Fibroblast of lung (primary cell): ENCODE data around the gene ARHGAP6. TPM values are rescaled to one million over a fixed set of nuclear protein-coding genes. Genes with fewer than 3 reads are reported as not detected.
A peak's percentile ranks its signal among the peaks of the same experiment; 100 is the strongest.

Source experiments
- DNase-seq, 2 donors: peaks; one replicate each; pipeline versions ENCODE4 v3.0.0 to v3.0.0-alpha.2; 2010; ENCODE audit warnings: low read depth in 2 of 2
- H2AFZ ChIP-seq: 2 replicates; pipeline ENCODE4 v1.5.1; 2012; ENCODE audit warnings: low read length, control low read depth, inconsistent platforms
- H3K27ac ChIP-seq: 2 replicates; pipeline ENCODE4 v1.5.1; 2011; ENCODE audit warnings: low read length, control low read depth; ENCODE audit not compliant: insufficient read depth
- H3K27me3 ChIP-seq: 2 replicates; pipeline ENCODE4 v1.5.1; 2011; ENCODE audit warnings: mild to moderate bottlenecking, low read length; ENCODE audit not compliant: control insufficient read depth, insufficient read depth
- H3K36me3 ChIP-seq: 2 replicates; pipeline ENCODE4 v1.5.1; 2011; ENCODE audit warnings: low read length; ENCODE audit not compliant: control insufficient read depth, insufficient read depth
- H3K4me1 ChIP-seq: 2 replicates; pipeline ENCODE4 v1.5.1; 2011; ENCODE audit warnings: low read length; ENCODE audit not compliant: control insufficient read depth, insufficient read depth; ENCODE audit errors: extremely low read depth
- H3K4me2 ChIP-seq: 2 replicates; pipeline ENCODE4 v1.5.1; 2011; ENCODE audit warnings: low read length, control low read depth; ENCODE audit not compliant: insufficient read depth; ENCODE audit errors: extremely low read depth
- H3K4me3 ChIP-seq, 4 experiments: fragments of 200-600 bp in 1 of 4; sonication (generic) in 1 of 4; replicated peaks in 1 of 4; 2 replicates each; pipeline ENCODE4 v1.5.1; 2011 to 2016; ENCODE audit warnings: low read length in 4 of 4, low read depth in 3 of 4, mild to moderate bottlenecking in 3 of 4, control low read depth in 2 of 4, inconsistent platforms in 1 of 4, mixed read lengths in 1 of 4; ENCODE audit not compliant: insufficient read depth in 1 of 4; ENCODE audit errors: control extremely low read depth in 1 of 4
- H3K79me2 ChIP-seq: 2 replicates; pipeline ENCODE4 v1.5.1; 2012; ENCODE audit warnings: mild to moderate bottlenecking, low read length, inconsistent platforms; ENCODE audit not compliant: control insufficient read depth, insufficient read depth
- H3K9ac ChIP-seq: 2 replicates; pipeline ENCODE4 v1.5.1; 2011; ENCODE audit warnings: mild to moderate bottlenecking, low read length, control low read depth; ENCODE audit not compliant: insufficient read depth
- H3K9me3 ChIP-seq: 2 replicates; pipeline ENCODE4 v1.5.1; 2012; ENCODE audit warnings: low read depth, low read length; ENCODE audit not compliant: control insufficient read depth, insufficient read depth
- H4K20me1 ChIP-seq: 2 replicates; pipeline ENCODE4 v1.5.1; 2011; ENCODE audit warnings: low read length; ENCODE audit not compliant: control insufficient read depth, insufficient read depth; ENCODE audit errors: extremely low read depth
- CTCF ChIP-seq, 2 donors: IDR thresholded peaks in 1 of 2; conservative IDR thresholded peaks in 1 of 2; 1 replicate in 1 of 2; 2 replicates in 1 of 2; pipeline ENCODE4 v1.5.1; 2011 to 2012; ENCODE audit warnings: low read length in 2 of 2, control low read depth in 1 of 2, inconsistent platforms in 1 of 2, low read depth in 1 of 2, mild to moderate bottlenecking in 1 of 2
- EZH2 ChIP-seq: IDR thresholded peaks from 2 replicates; pipeline ENCODE4 v1.5.1; 2012; ENCODE audit warnings: low read length, control low read depth, mild to moderate bottlenecking; ENCODE audit errors: missing control alignments
- polyA plus RNA-seq, 2 donors: library from polyadenylated mRNA; depleted of rRNA in 1 of 2; stranded (reverse) in 1 of 2; unstranded in 1 of 2; fragments of >200 nt; gene quantifications; 2 replicates each; pipeline ENCODE4 v1.2.1, GENCODE V29; 2011 to 2012; ENCODE audit warnings: missing spikeins in 1 of 2
- total RNA-seq: library from RNA; depleted of rRNA; stranded (reverse); fragments of >200 nt; gene quantifications from 2 replicates; pipeline ENCODE4 v1.2.1, GENCODE V29; 2014

The ARHGAP6 gene
- total and polyA plus RNA-seq, 2 donors (not counting 1 experiment from before 2014, with no cell fraction given): 5.9 to 11.7 TPM

DNA sequence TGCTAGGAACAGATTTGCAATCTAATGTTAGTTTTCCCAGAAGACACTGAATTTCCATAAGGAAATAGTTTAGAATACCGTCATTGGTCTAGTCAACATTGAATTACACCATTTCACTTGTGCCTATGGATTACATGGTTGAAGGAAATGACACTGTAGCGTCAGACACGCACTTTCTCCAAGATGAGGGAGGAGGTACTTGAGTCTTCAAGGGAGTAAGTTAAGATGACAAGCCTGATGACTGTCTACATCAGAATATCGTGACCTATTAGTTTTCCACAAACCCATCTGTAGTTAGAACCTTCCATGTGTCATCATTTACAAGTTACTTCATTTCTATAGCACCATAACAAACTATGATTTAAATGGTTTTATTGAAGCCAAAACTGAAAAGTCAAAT lies 218.8 kb downstream of the ARHGAP6 start:
- H3K27me3 ChIP-seq: no peaks in the 10 kb centered on the region
- H4K20me1 ChIP-seq: no peaks in the 10 kb centered on the region
- no peak overlapping the region for H3K27ac ChIP-seq
- H3K79me2 ChIP-seq: no peaks in the 10 kb centered on the region
- no peaks in the 10 kb centered on the region for H3K4me1 ChIP-seq
- H2AFZ ChIP-seq: no peak overlapping the region
- H3K9me3 ChIP-seq: no peaks in the 10 kb centered on the region
- no peak overlapping the region for H3K4me3 ChIP-seq
- H3K36me3 ChIP-seq: no peaks in the 10 kb centered on the region
- DNase-seq: peak in 1 of 2 donors; percentile 54
- no peak overlapping the region for H3K9ac ChIP-seq
- no peak overlapping the region for H3K4me2 ChIP-seq
- TF ChIP-seq CTCF (conservative IDR thresholded peaks at IDR 0.05 in 1 of 2, IDR thresholded peaks at IDR 0.05 in 1 of 2; ENCODE audit: low read depth in 1 of 2, low read length in 2 of 2): no peak
- TF ChIP-seq EZH2: no peak

DNA sequence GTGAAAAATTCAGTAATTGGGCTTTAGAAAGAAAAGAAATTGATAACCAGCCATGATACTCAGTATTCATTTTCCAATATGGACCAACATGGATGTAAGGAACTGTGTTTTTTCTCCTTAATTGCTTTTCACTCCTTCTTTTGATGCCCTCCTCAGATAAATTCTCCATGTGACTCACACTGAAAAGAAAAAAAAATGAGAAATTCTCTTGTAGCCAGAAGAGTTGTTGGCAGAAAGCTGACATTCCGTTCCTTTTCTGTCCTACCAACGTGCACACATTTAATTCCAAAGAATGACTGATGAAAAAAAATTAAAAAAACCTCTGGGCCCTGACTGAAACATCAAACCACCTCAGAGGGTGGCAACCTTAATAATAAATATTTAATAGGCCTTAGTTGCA lies 219.4 kb downstream of the ARHGAP6 start:
- Histone ChIP-seq H3K4me3 (no peak overlapping the region), H3K27ac (no peak overlapping the region), H3K9ac (no peak overlapping the region), H3K9me3 (no peaks in the 10 kb centered on the region), H3K4me1 (no peaks in the 10 kb centered on the region), H3K36me3 (no peaks in the 10 kb centered on the region), H3K27me3 (no peaks in the 10 kb centered on the region), H3K4me2 (no peak overlapping the region), H3K79me2 (no peaks in the 10 kb centered on the region), H2AFZ (no peak overlapping the region), H4K20me1 (no peaks in the 10 kb centered on the region)
- DNase-seq: peak; percentile 52 to 83
- TF ChIP-seq EZH2: no peak
- TF ChIP-seq CTCF (conservative IDR thresholded peaks at IDR 0.05 in 1 of 2, IDR thresholded peaks at IDR 0.05 in 1 of 2; ENCODE audit: low read depth in 1 of 2, low read length in 2 of 2): no peak

DNA sequence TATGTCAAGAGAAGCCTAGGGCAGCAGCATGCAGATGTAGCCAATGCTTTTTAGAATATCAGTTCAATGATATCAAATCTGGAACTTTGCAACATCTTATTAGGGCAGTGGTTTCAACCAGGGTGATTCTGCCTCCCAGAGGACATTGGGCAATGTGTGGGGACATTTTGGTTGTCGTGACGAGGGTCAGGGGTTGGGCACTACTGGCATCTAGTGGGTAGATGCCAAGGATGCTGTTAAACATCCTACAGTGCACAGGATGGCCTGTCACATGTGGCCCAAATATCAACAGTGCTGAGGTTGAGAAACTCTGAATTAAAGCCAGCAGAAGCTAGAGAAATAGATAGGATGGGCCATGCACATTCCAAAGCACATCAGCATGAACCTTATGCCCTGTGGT lies 220.2 kb downstream of the ARHGAP6 start:
- no peaks in the 10 kb centered on the region for H3K36me3 ChIP-seq
- H3K4me1 ChIP-seq: no peaks in the 10 kb centered on the region
- H2AFZ ChIP-seq: no peak overlapping the region
- no peak overlapping the region for H3K9ac ChIP-seq
- no peak overlapping the region for H3K27ac ChIP-seq
- H4K20me1 ChIP-seq: no peaks in the 10 kb centered on the region
- H3K79me2 ChIP-seq: no peaks in the 10 kb centered on the region
- no peak overlapping the region for H3K4me2 ChIP-seq
- TF ChIP-seq CTCF (conservative IDR thresholded peaks at IDR 0.05 in 1 of 2, IDR thresholded peaks at IDR 0.05 in 1 of 2; ENCODE audit: low read depth in 1 of 2, low read length in 2 of 2): no peak
- no peak for TF ChIP-seq EZH2
- no peaks in the 10 kb centered on the region for H3K9me3 ChIP-seq
- H3K27me3 ChIP-seq: no peaks in the 10 kb centered on the region
- H3K4me3 ChIP-seq: no peak overlapping the region
- no peak for DNase-seq
